ENCODE data around the gene IDE. TPM values are rescaled to one million over a fixed set of nuclear protein-coding genes. Genes with fewer than 3 reads are reported as not detected.
A peak's percentile ranks its signal among the peaks of the same experiment; 100 is the strongest.

The IDE gene
- total and polyA plus RNA-seq, 9 of the 15 experiments (the other 6 are each of a cell fraction or from before 2014, with no cell fraction given): 10.2 to 50.6 (median 33.2) TPM

DNA sequence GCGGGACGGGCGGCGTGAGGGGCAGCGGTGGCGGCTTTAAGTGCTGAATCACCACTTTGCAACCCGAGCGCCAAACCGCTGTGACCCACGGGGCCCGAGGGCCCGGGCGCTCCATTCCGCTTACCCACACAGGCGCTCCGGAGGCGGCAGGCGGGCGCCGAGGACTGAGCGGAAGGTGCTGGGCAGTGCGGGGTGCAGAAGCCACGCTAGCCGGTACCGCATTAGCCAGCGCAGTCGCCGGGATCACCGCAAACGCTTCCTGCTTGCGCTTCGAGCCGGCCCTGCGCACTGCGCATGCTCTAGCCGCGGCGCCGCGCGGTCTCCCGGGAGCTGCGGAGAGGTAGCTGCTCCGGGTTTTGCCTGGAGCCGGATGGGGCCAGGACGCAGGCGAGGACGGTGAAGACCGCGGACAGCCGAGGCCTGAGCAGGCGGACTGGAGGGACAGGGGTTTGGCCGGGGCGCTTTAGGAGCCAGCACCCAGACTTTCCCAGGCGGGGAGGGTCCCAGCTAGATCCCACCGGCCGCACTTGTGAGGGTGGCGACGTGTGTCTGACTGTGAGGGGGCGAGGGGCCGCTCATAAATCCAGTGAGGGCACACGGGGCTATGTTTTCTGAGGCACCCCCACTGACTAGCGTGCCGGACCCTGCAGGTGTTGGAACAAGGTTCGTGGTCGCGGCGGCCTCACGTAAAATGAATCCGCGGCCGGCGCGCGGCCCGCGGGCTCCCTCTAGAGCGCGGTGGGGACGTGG lies at the start of gene IDE (continued):
- no peak for TF ChIP-seq USF1 (CRISPR knock-in tag; IDR thresholded peaks at IDR 0.05)
- TF ChIP-seq FOXK2 (conservative IDR thresholded peaks at IDR 0.05 in 1 of 2, IDR thresholded peaks at IDR 0.05 in 1 of 2; ENCODE audit: low read depth in 2 of 2): 0 out of 4 replicates have a peak, but pooled peaks of 1 of the 2 experiments have one; percentile 15
- TF ChIP-seq CEBPZ (IDR thresholded peaks at IDR 0.05; ENCODE audit: borderline replicate concordance, low read depth, low read length): no peak
- TF ChIP-seq CBFB (CRISPR knock-in tag; IDR thresholded peaks at IDR 0.05): peak; percentile 63
- TF ChIP-seq, protein P1, sequence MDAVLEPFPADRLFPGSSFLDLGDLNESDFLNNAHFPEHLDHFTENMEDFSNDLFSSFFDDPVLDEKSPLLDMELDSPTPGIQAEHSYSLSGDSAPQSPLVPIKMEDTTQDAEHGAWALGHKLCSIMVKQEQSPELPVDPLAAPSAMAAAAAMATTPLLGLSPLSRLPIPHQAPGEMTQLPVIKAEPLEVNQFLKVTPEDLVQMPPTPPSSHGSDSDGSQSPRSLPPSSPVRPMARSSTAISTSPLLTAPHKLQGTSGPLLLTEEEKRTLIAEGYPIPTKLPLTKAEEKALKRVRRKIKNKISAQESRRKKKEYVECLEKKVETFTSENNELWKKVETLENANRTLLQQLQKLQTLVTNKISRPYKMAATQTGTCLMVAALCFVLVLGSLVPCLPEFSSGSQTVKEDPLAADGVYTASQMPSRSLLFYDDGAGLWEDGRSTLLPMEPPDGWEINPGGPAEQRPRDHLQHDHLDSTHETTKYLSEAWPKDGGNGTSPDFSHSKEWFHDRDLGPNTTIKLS (IDR thresholded peaks at IDR 0.05; ENCODE audit: borderline replicate concordance, low read depth): no peak; the same call in 1 of the 2 replicates
- TF ChIP-seq PRPF4 (IDR thresholded peaks at IDR 0.05; ENCODE audit: insufficient read depth, low read depth, low read length, poor library complexity, severe bottlenecking): no peak
- TF ChIP-seq, protein P2, sequence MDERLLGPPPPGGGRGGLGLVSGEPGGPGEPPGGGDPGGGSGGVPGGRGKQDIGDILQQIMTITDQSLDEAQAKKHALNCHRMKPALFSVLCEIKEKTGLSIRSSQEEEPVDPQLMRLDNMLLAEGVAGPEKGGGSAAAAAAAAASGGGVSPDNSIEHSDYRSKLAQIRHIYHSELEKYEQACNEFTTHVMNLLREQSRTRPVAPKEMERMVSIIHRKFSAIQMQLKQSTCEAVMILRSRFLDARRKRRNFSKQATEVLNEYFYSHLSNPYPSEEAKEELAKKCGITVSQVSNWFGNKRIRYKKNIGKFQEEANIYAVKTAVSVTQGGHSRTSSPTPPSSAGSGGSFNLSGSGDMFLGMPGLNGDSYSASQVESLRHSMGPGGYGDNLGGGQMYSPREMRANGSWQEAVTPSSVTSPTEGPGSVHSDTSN (CRISPR knock-in tag; IDR thresholded peaks at IDR 0.05; ENCODE audit: low read depth): no peak
- TF ChIP-seq, protein P2 (tag; conservative IDR thresholded peaks at IDR 0.05; ENCODE audit: low read depth): no peak
- TF ChIP-seq MAFF (IDR thresholded peaks at IDR 0.05; ENCODE audit: low read length): no peak; the same call in 1 of the 2 replicates
- no peak for TF ChIP-seq SREBF1 (IDR thresholded peaks at IDR 0.05; ENCODE audit: borderline replicate concordance, low read depth, low read length)
- peak; percentile 48; the same call in 1 of the 2 replicates for TF ChIP-seq POLR2AphosphoS5 (IDR thresholded peaks at IDR 0.05; ENCODE audit: control insufficient read depth, insufficient read depth, low read depth, low read length)
- TF ChIP-seq RBFOX2 (IDR thresholded peaks at IDR 0.05; ENCODE audit: low read depth, low read length): peak; percentile 95
- TF ChIP-seq ZNF561 (CRISPR knock-in tag; conservative IDR thresholded peaks at IDR 0.05): no peak
- no peak for TF ChIP-seq FOXJ2 (tag; IDR thresholded peaks at IDR 0.05)
- 0 out of 2 replicates have a peak, but pooled peaks have one; percentile 1 for TF ChIP-seq EP300 (IDR thresholded peaks at IDR 0.05; ENCODE audit: low read length)
- TF ChIP-seq CBFA2T3 (IDR thresholded peaks at IDR 0.05): no peak
- TF ChIP-seq YBX1 (IDR thresholded peaks at IDR 0.05): no peak
- peak; percentile 89; the same call in 1 of the 2 replicates for TF ChIP-seq LCOR (CRISPR knock-in tag; IDR thresholded peaks at IDR 0.05)
- no peak for TF ChIP-seq ZNF41 (CRISPR knock-in tag; conservative IDR thresholded peaks at IDR 0.05)

All from K562 (cell line).